Inflammatory macrophage treated with lipopolysaccharide for 1 hour (primary cell): Measurements from ENCODE around the gene DOK6.

ENCODE experiments used
- DNase-seq, 2 donors: peaks; one replicate each; pipeline ENCODE4 v3.0.0-alpha.2; 2020 to 2022

The DOK6 gene

DNA sequence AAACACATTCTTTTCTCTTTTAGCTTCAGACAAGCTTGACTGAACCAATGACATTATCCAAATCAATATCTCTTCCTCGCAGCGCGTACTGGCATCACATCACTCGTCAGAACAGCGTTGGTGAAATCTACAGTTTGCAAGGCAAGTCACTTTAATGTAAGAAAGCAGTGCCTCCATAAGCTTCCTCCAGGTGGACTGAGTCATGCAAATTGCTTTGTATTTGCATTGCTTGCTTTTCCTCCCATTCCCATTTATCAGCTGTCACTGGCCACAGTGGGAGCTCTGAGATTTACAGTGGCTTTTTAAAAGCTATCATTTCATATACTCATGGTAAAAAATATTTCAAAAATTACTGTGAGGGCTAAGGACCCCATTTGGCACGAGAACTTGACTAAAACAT is 357.0 kb downstream of the DOK6 start:
- no peak for DNase-seq

- DNase-seq = no peak
These were observed 357.8 kb downstream of the DOK6 start for GRCh38 chr18:69758458-69758857.

DNA sequence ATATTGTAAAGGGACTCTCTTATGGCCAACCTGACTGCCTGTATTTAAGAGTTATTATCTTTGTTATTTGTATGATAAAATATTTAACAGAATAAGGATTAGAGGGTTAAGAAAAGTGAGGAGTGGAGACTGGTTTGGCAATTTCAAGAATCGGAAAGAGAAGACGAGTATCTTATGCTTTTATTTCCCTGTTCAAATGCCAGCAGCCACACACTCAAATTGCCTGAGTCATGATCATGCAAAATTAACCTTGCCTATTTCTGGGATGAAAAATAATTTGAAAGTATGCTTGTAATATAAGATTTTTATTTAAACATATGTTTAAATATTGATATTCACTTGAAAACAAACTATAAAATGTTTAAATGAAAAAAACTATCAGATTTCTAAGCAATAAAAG is 358.4 kb downstream of the DOK6 start:
- DNase-seq = no peak

GRCh38 chr18:69763002-69763401 is 362.3 kb downstream of the DOK6 start:
- DNase-seq = no peak

- DNase-seq = no peak
These were observed 363.1 kb downstream of the DOK6 start for GRCh38 chr18:69763821-69764220.

DNA sequence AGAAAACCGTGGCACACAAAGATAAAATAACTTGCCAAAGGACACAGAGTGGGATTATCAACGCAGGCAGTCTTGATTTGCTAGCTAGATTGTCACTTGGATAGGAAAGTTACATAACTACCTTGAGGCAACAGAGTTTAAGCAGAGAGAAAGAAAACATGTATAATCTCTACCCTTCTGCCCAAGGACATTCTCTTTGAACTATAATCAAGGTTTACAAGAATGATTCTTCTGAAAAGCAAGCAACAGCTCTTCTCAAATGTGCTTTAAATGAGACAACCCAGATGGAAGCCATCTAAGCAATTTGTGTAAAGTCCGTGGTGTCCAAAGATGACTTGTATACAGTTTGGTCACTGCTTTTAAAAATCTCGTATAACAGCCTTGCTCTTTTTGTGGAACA is 369.6 kb downstream of the DOK6 start:
- DNase-seq = no peak

DNA sequence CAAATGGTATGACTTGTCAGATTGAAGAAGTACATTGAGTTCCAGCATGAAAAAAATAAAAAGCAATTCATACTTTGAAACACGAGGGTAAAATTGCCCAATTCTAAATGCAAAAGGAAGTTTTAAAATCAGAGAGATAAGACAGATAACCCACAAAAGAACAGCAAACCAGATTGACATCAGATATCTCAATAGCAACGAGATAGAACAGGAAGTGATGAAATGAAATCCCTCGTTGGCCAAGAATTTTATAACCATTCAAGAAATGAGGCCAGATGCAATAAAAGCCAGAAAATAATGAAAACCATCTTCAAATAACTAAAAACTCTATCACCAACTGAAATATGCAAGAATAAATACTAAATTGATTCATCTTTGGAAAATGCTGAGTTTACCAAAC is 374.1 kb downstream of the DOK6 start:
- DNase-seq = no peak

DNA sequence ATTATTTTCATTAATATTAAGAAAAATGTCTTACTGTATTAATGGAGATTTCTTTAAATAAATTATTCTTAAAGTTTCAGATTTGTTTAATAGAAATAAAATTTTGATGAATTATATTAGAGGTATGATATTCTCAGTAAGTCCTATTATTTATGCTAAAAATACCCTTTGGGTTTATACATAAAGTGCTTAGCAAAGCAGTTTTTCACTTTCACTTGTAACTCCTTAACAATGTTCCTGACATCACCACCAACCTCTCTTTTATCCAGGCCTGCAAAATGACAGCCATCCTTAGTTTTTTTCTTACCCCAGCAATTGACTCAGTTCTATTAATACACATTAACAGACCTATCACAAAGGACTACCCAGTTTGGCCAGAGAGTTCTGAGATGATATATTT is 376.6 kb downstream of the DOK6 start:
- DNase-seq = no peak

DNA sequence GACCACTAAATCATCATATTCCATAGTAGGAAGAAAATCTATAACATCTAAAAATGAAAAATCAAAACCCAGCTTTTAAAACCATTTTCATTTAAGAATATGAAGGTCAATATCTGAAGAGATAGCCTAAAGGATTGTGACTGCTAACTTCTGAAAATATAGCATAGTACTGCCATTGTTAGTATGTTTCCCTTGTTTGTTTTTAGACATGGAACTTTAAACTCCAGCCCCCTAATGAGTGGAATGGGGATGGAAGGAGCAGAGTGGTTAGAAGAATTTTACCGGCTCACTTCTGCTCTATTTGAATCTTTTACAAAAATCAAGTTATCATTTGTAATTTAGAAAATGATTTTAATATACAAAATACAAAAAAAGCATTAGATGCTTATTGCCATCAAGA is 378.0 kb downstream of the DOK6 start:
- DNase-seq = no peak

DNA sequence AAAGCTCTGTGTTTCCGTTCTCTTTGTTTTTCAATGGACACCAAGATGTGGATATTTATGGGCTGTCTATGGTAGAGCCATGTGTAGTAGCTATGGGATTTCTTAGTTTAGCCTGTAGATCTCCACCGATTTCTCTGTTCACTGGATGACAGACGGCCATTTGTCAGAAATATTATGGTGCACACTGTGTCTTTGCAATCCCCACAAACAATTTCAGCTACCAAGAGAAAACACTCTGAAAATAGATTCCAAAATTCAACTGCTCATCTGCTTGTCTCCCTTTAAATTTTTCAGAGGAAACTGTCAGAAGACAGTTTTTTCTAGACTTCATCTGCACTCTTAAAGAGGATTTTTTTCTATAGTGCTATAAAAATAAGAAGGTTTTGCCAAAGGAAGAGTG is 380.2 kb downstream of the DOK6 start:
- no peak for DNase-seq

- no peak for DNase-seq
These were observed 384.1 kb downstream of the DOK6 start for GRCh38 chr18:69784815-69785214.

GRCh38 chr18:69785466-69785865 is 384.8 kb downstream of the DOK6 start:
- DNase-seq = no peak

DNA sequence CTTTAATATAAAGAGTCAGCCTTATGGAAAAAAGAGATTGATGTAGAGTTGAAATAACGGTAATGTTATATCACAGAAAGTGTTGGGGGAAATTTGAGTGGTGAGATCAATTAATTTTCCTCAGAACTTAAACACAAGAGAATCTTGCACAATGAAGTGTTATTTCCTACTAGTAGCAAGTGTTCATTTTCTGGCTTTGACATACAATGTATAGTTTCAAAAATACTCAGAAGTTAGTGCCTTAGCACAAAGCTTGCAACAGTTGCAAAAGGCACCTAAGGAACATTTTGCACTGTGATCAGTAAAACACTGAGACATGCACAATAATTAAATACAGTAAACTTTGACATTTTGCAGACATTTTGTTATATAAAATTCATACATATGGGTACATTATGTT is 385.7 kb downstream of the DOK6 start:
- DNase-seq = no peak

DNA sequence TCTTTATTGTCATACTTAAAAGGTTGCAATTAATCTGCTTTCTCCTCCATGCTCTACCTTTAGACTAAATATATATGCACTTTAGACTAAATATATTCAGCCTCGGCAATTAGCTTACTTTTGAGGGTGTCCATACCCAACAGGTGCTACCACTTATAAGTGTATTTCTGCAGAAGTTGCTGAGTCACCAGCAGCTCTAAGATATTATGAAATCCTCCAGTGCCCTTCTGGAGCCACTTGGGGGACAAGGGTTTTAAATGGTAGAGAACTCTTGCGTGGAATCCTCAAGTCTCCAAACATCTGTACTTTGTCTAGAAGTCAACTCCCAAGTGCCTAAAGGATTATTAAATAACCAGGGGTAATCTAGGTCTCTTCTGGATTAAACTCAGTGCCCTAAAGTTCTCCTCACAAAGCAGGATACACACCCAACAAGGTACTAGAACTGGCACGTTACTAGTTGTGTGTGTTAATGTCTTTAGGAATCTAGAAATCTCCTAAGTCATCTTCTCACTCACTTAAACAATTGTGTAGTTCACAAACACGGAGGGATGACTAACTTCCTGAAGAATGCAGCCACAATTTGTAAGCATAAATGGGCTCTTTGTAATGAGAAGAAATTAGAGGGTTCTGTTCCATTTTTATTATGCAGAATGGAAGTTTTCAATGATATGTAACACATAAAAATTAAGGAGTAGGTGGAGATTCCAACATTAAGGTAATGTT is 387.3 kb downstream of the DOK6 start:
- no peak for DNase-seq

- no peak for DNase-seq
These were observed 389.1 kb downstream of the DOK6 start for GRCh38 chr18:69789794-69790193.

GRCh38 chr18:69790649-69791048 is 390.0 kb downstream of the DOK6 start:
- DNase-seq = no peak

GRCh38 chr18:69795791-69796190 is 395.1 kb downstream of the DOK6 start:
- no peak for DNase-seq

DNA sequence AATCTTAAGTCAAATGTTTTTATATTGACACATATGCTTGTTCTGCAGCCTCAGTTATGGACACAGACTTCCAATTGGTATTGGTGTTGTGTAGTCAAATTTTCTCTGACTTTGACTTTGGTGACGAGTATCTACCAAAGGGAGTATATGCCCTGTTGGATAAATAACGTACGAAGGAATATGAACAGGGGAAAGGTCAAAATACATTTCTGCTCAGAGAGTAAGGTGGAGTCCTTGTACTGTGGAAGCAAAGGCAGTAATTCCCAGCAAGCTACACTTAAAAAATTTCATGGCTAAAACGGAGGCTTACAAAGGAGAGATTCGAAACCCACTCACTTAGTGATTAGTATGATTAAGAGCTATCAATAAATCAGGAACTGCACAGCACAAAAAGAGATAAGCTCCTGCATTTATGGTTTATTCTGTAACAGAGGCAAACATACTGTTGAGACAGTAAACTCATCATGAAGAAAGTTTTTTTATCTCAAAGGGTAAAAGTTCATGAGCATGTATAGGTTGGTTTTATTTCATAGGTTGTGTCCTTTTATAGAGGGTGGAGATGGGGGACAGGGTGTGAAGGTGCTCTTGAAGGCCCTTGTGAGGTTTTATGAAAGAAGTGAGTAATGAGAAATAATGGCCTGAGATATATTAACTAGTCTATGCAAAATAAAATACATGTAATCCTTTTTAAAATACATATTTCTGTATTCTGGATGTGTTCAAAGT is 404.3 kb downstream of the DOK6 start:
- no peak for DNase-seq

- no peak for DNase-seq
These were observed 407.7 kb downstream of the DOK6 start for GRCh38 chr18:69808399-69808798.

DNA sequence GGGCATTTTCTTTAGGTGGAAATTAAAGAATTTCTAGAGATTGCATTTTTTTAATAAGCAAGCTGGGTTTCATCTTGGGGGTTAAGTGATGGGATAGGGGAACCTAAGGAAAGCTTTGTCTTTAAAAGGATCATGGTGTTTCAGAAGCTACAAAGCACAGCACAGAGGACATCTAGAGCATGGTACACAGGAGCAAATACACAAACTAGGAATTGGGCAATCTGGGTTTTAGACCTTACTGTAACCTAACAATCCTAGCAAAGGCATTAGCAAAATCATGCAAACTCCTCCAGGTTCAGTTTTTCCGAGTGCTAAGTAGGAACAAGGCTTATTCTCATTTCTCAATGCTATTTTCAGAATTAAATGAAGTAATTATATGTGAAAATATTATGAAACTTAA is 412.9 kb downstream of the DOK6 start:
- no peak for DNase-seq

DNA sequence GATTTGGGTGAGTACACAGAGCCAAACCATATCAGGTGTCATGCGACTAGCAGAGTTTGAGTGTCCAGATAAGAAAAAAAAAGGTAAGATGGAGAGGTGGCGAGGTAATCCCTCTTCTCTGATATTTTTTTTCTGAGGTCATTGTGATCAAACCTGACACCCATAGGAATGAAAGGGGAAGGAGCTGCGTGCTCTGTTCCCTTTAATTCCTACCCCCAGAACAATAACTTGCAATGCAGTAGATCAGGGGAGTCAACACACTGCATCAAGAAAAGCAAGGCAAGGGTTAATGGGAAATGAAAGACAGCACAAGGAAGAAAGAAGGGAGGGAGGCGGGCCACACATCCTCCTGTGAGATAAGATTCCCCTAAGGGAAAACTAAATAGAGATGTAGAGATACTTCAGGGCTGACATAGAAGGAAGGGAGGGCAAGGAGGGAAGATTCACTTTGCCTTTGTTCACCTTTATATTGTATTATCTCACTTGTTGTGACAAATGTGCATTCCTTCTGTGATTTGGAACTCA is 414.2 kb downstream of the DOK6 start:
- no peak for DNase-seq

DNA sequence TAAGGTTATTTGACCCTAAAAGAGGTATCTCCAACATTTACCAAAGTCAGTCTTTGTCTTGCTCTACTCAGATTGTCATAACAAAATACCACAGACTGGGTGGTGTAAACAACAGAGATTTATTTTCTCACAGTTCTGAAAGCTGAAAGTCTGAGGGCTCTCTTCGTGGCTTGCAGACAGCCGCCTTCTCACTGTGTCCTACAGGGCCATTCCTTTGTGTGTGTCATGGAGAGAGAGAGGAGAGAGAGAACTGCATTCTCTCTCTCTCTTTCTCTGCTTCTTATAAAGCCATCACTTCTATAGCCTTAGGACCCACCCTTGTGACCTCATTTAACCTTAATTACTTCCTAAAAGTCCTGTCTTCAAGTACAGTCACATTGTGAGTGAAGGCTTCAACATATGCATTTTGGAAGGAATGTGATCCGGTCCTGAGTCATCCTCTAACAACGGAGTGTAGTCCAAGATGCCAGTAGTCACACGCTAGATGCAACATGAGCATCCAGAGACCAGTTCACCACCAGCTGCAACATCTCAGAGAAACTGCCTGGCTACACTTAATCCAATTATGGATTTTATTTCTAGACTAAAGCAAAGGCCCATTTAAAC is 416.8 kb downstream of the DOK6 start:
- DNase-seq = no peak

DNA sequence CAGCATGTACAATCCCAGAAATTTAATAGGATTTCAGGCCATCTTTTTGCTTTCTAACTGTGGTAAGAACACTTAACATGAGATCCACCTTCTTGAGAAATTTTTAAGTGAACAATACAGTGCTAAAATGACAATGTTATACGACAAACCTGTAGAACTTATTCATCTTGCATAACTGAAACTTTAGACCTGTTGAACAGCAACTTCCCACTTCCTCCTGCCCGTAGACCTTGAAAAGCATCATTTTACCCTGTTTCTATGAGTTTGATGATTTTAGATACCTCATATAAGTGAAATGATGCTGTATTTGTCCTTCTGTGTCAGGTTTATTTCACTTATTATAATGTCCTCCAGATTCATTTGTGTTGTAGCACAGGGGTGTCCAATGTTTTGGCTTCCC is 418.8 kb downstream of the DOK6 start:
- DNase-seq = no peak

DNA sequence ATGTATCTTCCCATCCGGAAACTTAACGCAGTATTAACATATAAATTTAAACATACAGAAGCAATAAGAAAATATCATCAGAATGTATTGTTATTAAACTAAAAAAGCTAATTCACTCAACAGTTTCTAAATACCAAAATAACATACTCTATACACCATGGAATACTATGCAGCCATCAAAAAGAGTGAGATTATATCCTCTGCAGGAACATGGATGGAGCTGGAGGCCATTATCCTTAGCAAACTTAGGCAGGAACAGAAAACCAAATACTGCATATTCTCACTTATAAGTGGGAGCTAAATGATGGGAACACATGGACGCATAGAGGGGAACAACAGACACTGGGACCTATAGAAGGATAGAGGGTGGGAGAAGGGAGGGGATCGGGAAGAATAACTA is 419.9 kb downstream of the DOK6 start:
- DNase-seq = no peak
